H9 (cell line): ENCODE measurements around the gene SCGB1A1. TPM values are rescaled to one million over a fixed set of nuclear protein-coding genes. Genes with fewer than 3 reads are reported as not detected.

Experiments
- DNase-seq: peaks from one replicate; pipeline ENCODE4 v3.0.0-alpha.2; 2017
- H2AFZ ChIP-seq: one replicate; pipeline ENCODE4 v1.6.1; 2013; ENCODE audit warnings: mild to moderate bottlenecking, low read length, control low read depth, moderate library complexity
- H2AK5ac ChIP-seq: 2 replicates; pipeline ENCODE4 v1.6.1; 2013; ENCODE audit warnings: low read length, control low read depth, mixed read lengths; ENCODE audit not compliant: insufficient read length
- H2BK120ac ChIP-seq: one replicate; pipeline ENCODE4 v1.6.1; 2013; ENCODE audit warnings: low read depth, mild to moderate bottlenecking, low read length, control low read depth, inconsistent platforms; ENCODE audit not compliant: poor library complexity, severe bottlenecking
- H2BK12ac ChIP-seq: 2 replicates; pipeline ENCODE4 v1.6.1; 2013; ENCODE audit warnings: low read length, control low read depth, mixed read lengths, low read depth; ENCODE audit not compliant: insufficient read length
- H2BK15ac ChIP-seq: 2 replicates; pipeline ENCODE4 v1.6.1; 2013; ENCODE audit warnings: low read depth, low read length, control low read depth
- H2BK20ac ChIP-seq: one replicate; pipeline ENCODE4 v1.6.1; 2013; ENCODE audit warnings: low read depth, mild to moderate bottlenecking, low read length, control low read depth, inconsistent platforms; ENCODE audit not compliant: poor library complexity, severe bottlenecking
- H2BK5ac ChIP-seq: 2 replicates; pipeline ENCODE4 v1.6.1; 2013; ENCODE audit warnings: low read length, control low read depth, mixed read lengths; ENCODE audit not compliant: insufficient read length
- H3K14ac ChIP-seq: 2 replicates; pipeline ENCODE4 v1.6.1; 2013; ENCODE audit warnings: low read length, control low read depth; ENCODE audit not compliant: insufficient read depth
- H3K18ac ChIP-seq: 2 replicates; pipeline ENCODE4 v1.6.1; 2013; ENCODE audit warnings: low read depth, mild to moderate bottlenecking, mixed read lengths, low read length, control low read depth; ENCODE audit not compliant: insufficient read length
- H3K23ac ChIP-seq: 2 replicates; pipeline ENCODE4 v1.6.1; 2013; ENCODE audit warnings: low read length, control low read depth, mixed read lengths, low read depth; ENCODE audit not compliant: insufficient read length
- H3K23me2 ChIP-seq: 2 replicates; pipeline ENCODE4 v1.6.1; 2013; ENCODE audit warnings: low read depth, mild to moderate bottlenecking, mixed read lengths, low read length, control low read depth; ENCODE audit not compliant: insufficient read length, poor library complexity, severe bottlenecking
- H3K27ac ChIP-seq: 2 replicates; pipeline ENCODE4 v1.5.1; 2013; ENCODE audit warnings: low read length, control low read depth, mixed read lengths, low read depth; ENCODE audit not compliant: insufficient read length
- H3K27me3 ChIP-seq: 2 replicates; pipeline ENCODE4 v1.6.1; 2013; ENCODE audit warnings: low read length, control low read depth, inconsistent platforms; ENCODE audit not compliant: insufficient read depth
- H3K4ac ChIP-seq: 2 replicates; pipeline ENCODE4 v1.6.1; 2013; ENCODE audit warnings: low read depth, mild to moderate bottlenecking, control low read depth, inconsistent platforms, low read length, moderate library complexity
- H3K4me1 ChIP-seq: 2 replicates; pipeline ENCODE4 v1.6.1; 2013; ENCODE audit warnings: low read length, control low read depth, inconsistent platforms; ENCODE audit not compliant: insufficient read depth
- H3K4me2 ChIP-seq: 2 replicates; pipeline ENCODE4 v1.6.1; 2013; ENCODE audit warnings: low read length, control low read depth, mixed read lengths; ENCODE audit not compliant: insufficient read length, insufficient read depth
- H3K56ac ChIP-seq: 2 replicates; pipeline ENCODE4 v1.6.1; 2013; ENCODE audit warnings: low read depth, mild to moderate bottlenecking, mixed read lengths, low read length, control low read depth; ENCODE audit not compliant: insufficient read length
- H3K79me1 ChIP-seq: 2 replicates; pipeline ENCODE4 v1.6.1; 2013; ENCODE audit warnings: low read depth, mild to moderate bottlenecking, moderate library complexity, low read length, control low read depth, inconsistent platforms; ENCODE audit not compliant: insufficient read depth, poor library complexity, severe bottlenecking
- H3K79me2 ChIP-seq: 2 replicates; pipeline ENCODE4 v1.6.1; 2013; ENCODE audit warnings: low read length, control low read depth, inconsistent platforms; ENCODE audit not compliant: insufficient read depth
- H3K9ac ChIP-seq: 2 replicates; pipeline ENCODE4 v1.6.1; 2013; ENCODE audit warnings: low read length, control low read depth, mixed read lengths; ENCODE audit not compliant: insufficient read length; ENCODE audit errors: extremely low read depth
- H3K9me3 ChIP-seq: one replicate; pipeline ENCODE4 v1.6.1; 2013; ENCODE audit warnings: low read depth, low read length, inconsistent platforms; ENCODE audit not compliant: control insufficient read depth
- H3T11ph ChIP-seq: one replicate; pipeline ENCODE4 v1.6.1; 2013; ENCODE audit warnings: mild to moderate bottlenecking, low read length, control low read depth, inconsistent platforms
- H4K20me1 ChIP-seq: one replicate; pipeline ENCODE4 v1.6.1; 2013; ENCODE audit not compliant: control insufficient read depth, insufficient read length, insufficient read depth
- H4K5ac ChIP-seq: 2 replicates; pipeline ENCODE4 v1.6.1; 2013; ENCODE audit warnings: low read depth, mild to moderate bottlenecking, mixed read lengths, low read length, control low read depth; ENCODE audit not compliant: insufficient read length
- H4K8ac ChIP-seq: replicated peaks from 2 replicates; pipeline ENCODE4 v1.6.1; 2013; ENCODE audit warnings: low read length, control low read depth, mixed read lengths, low read depth; ENCODE audit not compliant: insufficient read length
- H4K91ac ChIP-seq: 2 replicates; pipeline ENCODE4 v1.6.1; 2013; ENCODE audit warnings: low read depth, mild to moderate bottlenecking, moderate library complexity, mixed read lengths, low read length, control low read depth; ENCODE audit not compliant: insufficient read length
- H3K27ac Mint-ChIP-seq, 3 experiments: 2 replicates in 2 of 3; 3 replicates in 1 of 3; pipeline ENCODE4 v1.8.0; 2020 to 2021; ENCODE audit warnings: mixed read lengths in 3 of 3, mild to moderate bottlenecking in 1 of 3, moderate library complexity in 1 of 3
- H3K27me3 Mint-ChIP-seq: 2 replicates; pipeline ENCODE4 v1.8.0; 2021; ENCODE audit warnings: low read depth, mild to moderate bottlenecking, moderate library complexity, mixed read lengths
- H3K36me3 Mint-ChIP-seq, 3 experiments: 2 replicates in 2 of 3; 3 replicates in 1 of 3; pipeline ENCODE4 v1.8.0; 2020 to 2021; ENCODE audit warnings: low read depth in 3 of 3, mixed read lengths in 3 of 3; ENCODE audit not compliant: insufficient read depth in 1 of 3
- H3K4me1 Mint-ChIP-seq, 2 experiments: 2 replicates each; pipeline ENCODE4 v1.8.0; 2020; ENCODE audit warnings: mixed read lengths in 2 of 2
- H3K4me3 Mint-ChIP-seq, 2 experiments: 2 replicates in 1 of 2; 3 replicates in 1 of 2; pipeline ENCODE4 v1.8.0; 2020 to 2021; ENCODE audit warnings: mild to moderate bottlenecking in 2 of 2, mixed read lengths in 2 of 2, moderate library complexity in 1 of 2
- H3K9me3 Mint-ChIP-seq, 2 experiments: 2 replicates in 1 of 2; 3 replicates in 1 of 2; pipeline ENCODE4 v1.8.0; 2020; ENCODE audit warnings: mild to moderate bottlenecking in 2 of 2, mixed read lengths in 2 of 2, moderate library complexity in 1 of 2
- CTCF ChIP-seq: fragments of 200-600 bp; sonication (generic); conservative IDR thresholded peaks from 3 replicates; pipeline ENCODE4 v1.8.0; 2021; ENCODE audit warnings: antibody characterized with exemption, mild to moderate bottlenecking
- WGBS: extraction: QIAGEN DNeasy Blood & Tissue Kit; methylation state at CpG from one replicate; pipeline ENCODE4 v1.1.7; 2013; ENCODE audit warnings: missing lambda C conversion rate, low lambda C conversion rate, mixed read lengths; ENCODE audit not compliant: insufficient read length; ENCODE audit errors: extremely low coverage; 5-methylcytosine and 5-hydroxymethylcytosine counted together
- total RNA-seq: library from RNA; stranded (reverse); gene quantifications from 2 replicates; pipeline ENCODE4 v1.2.1, GENCODE V29; 2021

Gene SCGB1A1
- total RNA-seq, 1 experiment from 2014 or later, result not detected

GRCh38 chr11:62420882-62421281 is 2.0 kb downstream of the SCGB1A1 start:
- Histone ChIP-seq H4K20me1 (no peaks in the 10 kb centered on the region), H3K4ac (no peak overlapping the region), H3K79me1 (no peaks in the 10 kb centered on the region), H3K9ac (no peak overlapping the region), H2BK15ac (no peak overlapping the region), H3K23me2 (no peaks in the 10 kb centered on the region), H2BK120ac (no peak overlapping the region), H3K4me2 (no peak overlapping the region), H3K27ac (no peak overlapping the region), H3K23ac (no peak overlapping the region), H3K4me1 (no peaks in the 10 kb centered on the region), H3K79me2 (no peaks in the 10 kb centered on the region), H2AK5ac (no peak overlapping the region), H4K91ac (no peak overlapping the region), H2BK12ac (no peak overlapping the region), H4K8ac (no peak overlapping the region), H2BK5ac (no peak overlapping the region), H3K9me3 (no peaks in the 10 kb centered on the region), H2AFZ (no peak overlapping the region), H3K27me3 (peaks cover 2% of the 10 kb centered on the region; the same call in 1 of the 2 replicates), H4K5ac (no peak overlapping the region), H2BK20ac (no peak overlapping the region), H3T11ph (no peak overlapping the region), H3K56ac (no peak overlapping the region), H3K18ac (no peak overlapping the region), H3K14ac (no peak overlapping the region)
- Mint-ChIP-seq H3K27me3 (peaks cover 67% of the 10 kb centered on the region), H3K36me3 (no peaks in the 10 kb centered on the region), H3K4me3 (no peak overlapping the region), H3K9me3 (no peaks in the 10 kb centered on the region), H3K4me1 (peaks cover 9 to 18% of the 10 kb centered on the region in 2 experiments), H3K27ac (no peak overlapping the region)
- no CpG with 5 or more reads among the region's 3 CpGs for WGBS
- TF ChIP-seq CTCF, result no peak
- no peak for DNase-seq
